H9 (cell line): ENCODE measurements around the gene DBNDD1. TPM values are rescaled to one million over a fixed set of nuclear protein-coding genes. Genes with fewer than 3 reads are reported as not detected.

Experiments
- DNase-seq: peaks from one replicate; pipeline ENCODE4 v3.0.0-alpha.2; 2017
- H2AFZ ChIP-seq: one replicate; pipeline ENCODE4 v1.6.1; 2013; ENCODE audit warnings: mild to moderate bottlenecking, low read length, control low read depth, moderate library complexity
- H2AK5ac ChIP-seq: 2 replicates; pipeline ENCODE4 v1.6.1; 2013; ENCODE audit warnings: low read length, control low read depth, mixed read lengths; ENCODE audit not compliant: insufficient read length
- H2BK120ac ChIP-seq: one replicate; pipeline ENCODE4 v1.6.1; 2013; ENCODE audit warnings: low read depth, mild to moderate bottlenecking, low read length, control low read depth, inconsistent platforms; ENCODE audit not compliant: poor library complexity, severe bottlenecking
- H2BK12ac ChIP-seq: 2 replicates; pipeline ENCODE4 v1.6.1; 2013; ENCODE audit warnings: low read length, control low read depth, mixed read lengths, low read depth; ENCODE audit not compliant: insufficient read length
- H2BK15ac ChIP-seq: 2 replicates; pipeline ENCODE4 v1.6.1; 2013; ENCODE audit warnings: low read depth, low read length, control low read depth
- H2BK20ac ChIP-seq: one replicate; pipeline ENCODE4 v1.6.1; 2013; ENCODE audit warnings: low read depth, mild to moderate bottlenecking, low read length, control low read depth, inconsistent platforms; ENCODE audit not compliant: poor library complexity, severe bottlenecking
- H2BK5ac ChIP-seq: 2 replicates; pipeline ENCODE4 v1.6.1; 2013; ENCODE audit warnings: low read length, control low read depth, mixed read lengths; ENCODE audit not compliant: insufficient read length
- H3K14ac ChIP-seq: 2 replicates; pipeline ENCODE4 v1.6.1; 2013; ENCODE audit warnings: low read length, control low read depth; ENCODE audit not compliant: insufficient read depth
- H3K18ac ChIP-seq: 2 replicates; pipeline ENCODE4 v1.6.1; 2013; ENCODE audit warnings: low read depth, mild to moderate bottlenecking, mixed read lengths, low read length, control low read depth; ENCODE audit not compliant: insufficient read length
- H3K23ac ChIP-seq: 2 replicates; pipeline ENCODE4 v1.6.1; 2013; ENCODE audit warnings: low read length, control low read depth, mixed read lengths, low read depth; ENCODE audit not compliant: insufficient read length
- H3K23me2 ChIP-seq: 2 replicates; pipeline ENCODE4 v1.6.1; 2013; ENCODE audit warnings: low read depth, mild to moderate bottlenecking, mixed read lengths, low read length, control low read depth; ENCODE audit not compliant: insufficient read length, poor library complexity, severe bottlenecking
- H3K27ac ChIP-seq: 2 replicates; pipeline ENCODE4 v1.5.1; 2013; ENCODE audit warnings: low read length, control low read depth, mixed read lengths, low read depth; ENCODE audit not compliant: insufficient read length
- H3K27me3 ChIP-seq: 2 replicates; pipeline ENCODE4 v1.6.1; 2013; ENCODE audit warnings: low read length, control low read depth, inconsistent platforms; ENCODE audit not compliant: insufficient read depth
- H3K4ac ChIP-seq: 2 replicates; pipeline ENCODE4 v1.6.1; 2013; ENCODE audit warnings: low read depth, mild to moderate bottlenecking, control low read depth, inconsistent platforms, low read length, moderate library complexity
- H3K4me1 ChIP-seq: 2 replicates; pipeline ENCODE4 v1.6.1; 2013; ENCODE audit warnings: low read length, control low read depth, inconsistent platforms; ENCODE audit not compliant: insufficient read depth
- H3K4me2 ChIP-seq: 2 replicates; pipeline ENCODE4 v1.6.1; 2013; ENCODE audit warnings: low read length, control low read depth, mixed read lengths; ENCODE audit not compliant: insufficient read length, insufficient read depth
- H3K56ac ChIP-seq: 2 replicates; pipeline ENCODE4 v1.6.1; 2013; ENCODE audit warnings: low read depth, mild to moderate bottlenecking, mixed read lengths, low read length, control low read depth; ENCODE audit not compliant: insufficient read length
- H3K79me1 ChIP-seq: 2 replicates; pipeline ENCODE4 v1.6.1; 2013; ENCODE audit warnings: low read depth, mild to moderate bottlenecking, moderate library complexity, low read length, control low read depth, inconsistent platforms; ENCODE audit not compliant: insufficient read depth, poor library complexity, severe bottlenecking
- H3K79me2 ChIP-seq: 2 replicates; pipeline ENCODE4 v1.6.1; 2013; ENCODE audit warnings: low read length, control low read depth, inconsistent platforms; ENCODE audit not compliant: insufficient read depth
- H3K9ac ChIP-seq: 2 replicates; pipeline ENCODE4 v1.6.1; 2013; ENCODE audit warnings: low read length, control low read depth, mixed read lengths; ENCODE audit not compliant: insufficient read length; ENCODE audit errors: extremely low read depth
- H3K9me3 ChIP-seq: one replicate; pipeline ENCODE4 v1.6.1; 2013; ENCODE audit warnings: low read depth, low read length, inconsistent platforms; ENCODE audit not compliant: control insufficient read depth
- H3T11ph ChIP-seq: one replicate; pipeline ENCODE4 v1.6.1; 2013; ENCODE audit warnings: mild to moderate bottlenecking, low read length, control low read depth, inconsistent platforms
- H4K20me1 ChIP-seq: one replicate; pipeline ENCODE4 v1.6.1; 2013; ENCODE audit not compliant: control insufficient read depth, insufficient read length, insufficient read depth
- H4K5ac ChIP-seq: 2 replicates; pipeline ENCODE4 v1.6.1; 2013; ENCODE audit warnings: low read depth, mild to moderate bottlenecking, mixed read lengths, low read length, control low read depth; ENCODE audit not compliant: insufficient read length
- H4K8ac ChIP-seq: replicated peaks from 2 replicates; pipeline ENCODE4 v1.6.1; 2013; ENCODE audit warnings: low read length, control low read depth, mixed read lengths, low read depth; ENCODE audit not compliant: insufficient read length
- H4K91ac ChIP-seq: 2 replicates; pipeline ENCODE4 v1.6.1; 2013; ENCODE audit warnings: low read depth, mild to moderate bottlenecking, moderate library complexity, mixed read lengths, low read length, control low read depth; ENCODE audit not compliant: insufficient read length
- H3K27ac Mint-ChIP-seq, 3 experiments: 2 replicates in 2 of 3; 3 replicates in 1 of 3; pipeline ENCODE4 v1.8.0; 2020 to 2021; ENCODE audit warnings: mixed read lengths in 3 of 3, mild to moderate bottlenecking in 1 of 3, moderate library complexity in 1 of 3
- H3K27me3 Mint-ChIP-seq: 2 replicates; pipeline ENCODE4 v1.8.0; 2021; ENCODE audit warnings: low read depth, mild to moderate bottlenecking, moderate library complexity, mixed read lengths
- H3K36me3 Mint-ChIP-seq, 3 experiments: 2 replicates in 2 of 3; 3 replicates in 1 of 3; pipeline ENCODE4 v1.8.0; 2020 to 2021; ENCODE audit warnings: low read depth in 3 of 3, mixed read lengths in 3 of 3; ENCODE audit not compliant: insufficient read depth in 1 of 3
- H3K4me1 Mint-ChIP-seq, 2 experiments: 2 replicates each; pipeline ENCODE4 v1.8.0; 2020; ENCODE audit warnings: mixed read lengths in 2 of 2
- H3K4me3 Mint-ChIP-seq, 2 experiments: 2 replicates in 1 of 2; 3 replicates in 1 of 2; pipeline ENCODE4 v1.8.0; 2020 to 2021; ENCODE audit warnings: mild to moderate bottlenecking in 2 of 2, mixed read lengths in 2 of 2, moderate library complexity in 1 of 2
- H3K9me3 Mint-ChIP-seq, 2 experiments: 2 replicates in 1 of 2; 3 replicates in 1 of 2; pipeline ENCODE4 v1.8.0; 2020; ENCODE audit warnings: mild to moderate bottlenecking in 2 of 2, mixed read lengths in 2 of 2, moderate library complexity in 1 of 2
- WGBS: extraction: QIAGEN DNeasy Blood & Tissue Kit; methylation state at CpG from one replicate; pipeline ENCODE4 v1.1.7; 2013; ENCODE audit warnings: missing lambda C conversion rate, low lambda C conversion rate, mixed read lengths; ENCODE audit not compliant: insufficient read length; ENCODE audit errors: extremely low coverage; 5-methylcytosine and 5-hydroxymethylcytosine counted together
- total RNA-seq: library from RNA; stranded (reverse); gene quantifications from 2 replicates; pipeline ENCODE4 v1.2.1, GENCODE V29; 2021
- TF ChIP-seq, protein P1 (sequence below): fragments of 200-600 bp; sonication (generic); conservative IDR thresholded peaks from 3 replicates; pipeline ENCODE4 v1.8.0; 2021; ENCODE audit warnings: antibody characterized with exemption, mild to moderate bottlenecking

The DBNDD1 gene
- total RNA-seq, 1 experiment from 2014 or later, result 87.3 TPM

DNA sequence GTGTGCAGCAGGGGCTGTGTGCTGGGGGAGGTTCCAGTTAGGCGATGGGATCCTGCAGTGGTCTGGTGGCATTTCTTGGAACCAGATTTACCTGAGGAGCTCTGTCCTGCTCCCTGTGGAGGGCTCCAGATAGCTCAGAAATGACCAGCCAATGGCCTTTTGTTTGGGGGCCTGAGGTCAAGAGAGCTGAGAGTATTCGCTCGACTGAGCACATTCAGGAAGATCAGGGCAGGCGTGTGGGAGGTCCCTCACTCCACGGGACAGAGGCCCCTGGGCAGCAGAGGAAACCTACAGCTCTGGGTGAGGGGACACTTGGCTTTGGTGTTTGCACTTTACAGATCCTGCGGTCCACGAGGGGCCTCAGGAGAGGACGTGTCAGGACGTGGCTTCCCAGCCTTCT is 52.5 kb downstream of the DBNDD1 start:
- Histone ChIP-seq H2BK120ac (no peak overlapping the region), H2BK5ac (no peak overlapping the region), H3T11ph (no peak overlapping the region), H3K56ac (no peak overlapping the region), H4K20me1 (no peaks in the 10 kb centered on the region), H3K23ac (no peak overlapping the region), H4K8ac (no peak overlapping the region), H3K4ac (no peak overlapping the region), H3K23me2 (peaks cover 4% of the 10 kb centered on the region), H3K79me2 (no peaks in the 10 kb centered on the region), H3K9ac (no peak overlapping the region), H3K27me3 (no peaks in the 10 kb centered on the region), H3K18ac (no peak overlapping the region), H3K4me2 (no peak overlapping the region), H2AK5ac (no peak overlapping the region), H2BK20ac (no peak overlapping the region), H3K79me1 (no peaks in the 10 kb centered on the region), H4K5ac (no peak overlapping the region), H4K91ac (no peak overlapping the region), H3K9me3 (no peaks in the 10 kb centered on the region), H3K4me1 (no peaks in the 10 kb centered on the region), H2BK15ac (no peak overlapping the region), H3K27ac (no peak overlapping the region), H2AFZ (no peak overlapping the region), H3K14ac (no peak overlapping the region), H2BK12ac (no peak overlapping the region)
- no CpG with 5 or more reads among the region's 9 CpGs for WGBS
- Mint-ChIP-seq H3K9me3 (peaks cover 16 to 19% of the 10 kb centered on the region in 2 experiments), H3K27me3 (peaks cover 16% of the 10 kb centered on the region), H3K4me3 (no peak overlapping the region), H3K4me1 (peaks cover 5% of the 10 kb centered on the region in 2 experiments; a peak in 2 of 4 replicates), H3K36me3 (peaks cover 22 to 36% (median 29%) of the 10 kb centered on the region in 3 experiments), H3K27ac (peak overlapping the region in 1 of 3 experiments; percentile 74; a peak in 1 of 7 replicates)
- TF ChIP-seq, protein P1, sequence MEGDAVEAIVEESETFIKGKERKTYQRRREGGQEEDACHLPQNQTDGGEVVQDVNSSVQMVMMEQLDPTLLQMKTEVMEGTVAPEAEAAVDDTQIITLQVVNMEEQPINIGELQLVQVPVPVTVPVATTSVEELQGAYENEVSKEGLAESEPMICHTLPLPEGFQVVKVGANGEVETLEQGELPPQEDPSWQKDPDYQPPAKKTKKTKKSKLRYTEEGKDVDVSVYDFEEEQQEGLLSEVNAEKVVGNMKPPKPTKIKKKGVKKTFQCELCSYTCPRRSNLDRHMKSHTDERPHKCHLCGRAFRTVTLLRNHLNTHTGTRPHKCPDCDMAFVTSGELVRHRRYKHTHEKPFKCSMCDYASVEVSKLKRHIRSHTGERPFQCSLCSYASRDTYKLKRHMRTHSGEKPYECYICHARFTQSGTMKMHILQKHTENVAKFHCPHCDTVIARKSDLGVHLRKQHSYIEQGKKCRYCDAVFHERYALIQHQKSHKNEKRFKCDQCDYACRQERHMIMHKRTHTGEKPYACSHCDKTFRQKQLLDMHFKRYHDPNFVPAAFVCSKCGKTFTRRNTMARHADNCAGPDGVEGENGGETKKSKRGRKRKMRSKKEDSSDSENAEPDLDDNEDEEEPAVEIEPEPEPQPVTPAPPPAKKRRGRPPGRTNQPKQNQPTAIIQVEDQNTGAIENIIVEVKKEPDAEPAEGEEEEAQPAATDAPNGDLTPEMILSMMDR, result no peak
- DNase-seq, result no peak
